Panc1 (cell line): ENCODE results near the gene CAMK2B.

ENCODE experiments used
- CTCF ChIP-seq: fragments of 450-650 bp; IDR thresholded peaks from 2 replicates; pipeline ENCODE4 v1.5.1; 2017; ENCODE audit warnings: mild to moderate bottlenecking
- POLR2AphosphoS5 ChIP-seq: IDR thresholded peaks from 2 replicates; pipeline ENCODE4 v1.6.1; 2012; ENCODE audit warnings: mild to moderate bottlenecking, low read depth, low read length, moderate library complexity

GRCh38 chr7:44287488-44288380 is 37.7 kb downstream of the CAMK2B start:
- no peak for TF ChIP-seq CTCF
- no peak for TF ChIP-seq POLR2AphosphoS5
